ENCODE results near the gene KIF23. TPM values are rescaled to one million over a fixed set of nuclear protein-coding genes. Genes with fewer than 3 reads are reported as not detected.

Gene KIF23
- total and polyA plus RNA-seq, 12 donors = 0.17 to 3.4 (median 0.57) TPM

- Histone ChIP-seq H3K9me3 (no peaks in the 10 kb centered on the region), H3K27ac (no peak overlapping the region), H3K4me3 (no peak overlapping the region), H3K4me1 (peaks cover 0 to 22% (median 0%) of the 10 kb centered on the region in 9 donors), H3K27me3 (no peaks in the 10 kb centered on the region), H3K36me3 (no peaks in the 10 kb centered on the region)
- 96 to 97% methylated on average over 8 of the region's 8 CpGs for whole genome bisulfite sequencing, 2 donors
- intact Hi-C loops (cut with DNase I) = loop anchor here in 6 of 10 donors (5.0 to 10.0 kb wide), 5 partner anchors 185 to 905 kb away; partner anchors contain the start of gene TLE3 (in 1 of the 6)
- no peak for DNase-seq
- no peak for TF ChIP-seq CTCF (IDR thresholded peaks at IDR 0.05)
- no peak for ATAC-seq
Measured at GRCh38 chr15:69469467-69470201, 55.5 kb downstream of the KIF23 start.

GRCh38 chr15:69472046-69472445 is 57.9 kb downstream of the KIF23 start:
- Histone ChIP-seq H3K27ac (no peak overlapping the region), H3K4me1 (peaks cover 0 to 14% (median 0%) of the 10 kb centered on the region in 9 donors), H3K4me3 (no peak overlapping the region), H3K36me3 (no peaks in the 10 kb centered on the region), H3K27me3 (peaks cover 0 to 4% (median 0%) of the 10 kb centered on the region in 7 donors), H3K9me3 (no peaks in the 10 kb centered on the region)
- no peak for TF ChIP-seq CTCF (IDR thresholded peaks at IDR 0.05)
- DNase-seq (no peak), ATAC-seq (no peak)
- intact Hi-C loops (cut with DNase I) = loop anchor here in 6 of 10 donors (5.0 to 10.0 kb wide), 5 partner anchors 183 to 903 kb away; partner anchors contain the start of gene TLE3 (in 1 of the 6)
- WGBS, 2 donors = 85 to 89% methylated on average over 5 of the region's 5 CpGs

- ATAC-seq (peak in 1 of 8 donors; percentile 44), DNase-seq (no peak)
- TF ChIP-seq CTCF (IDR thresholded peaks at IDR 0.05) = no peak
- no peaks in the 10 kb centered on the region for H3K36me3 ChIP-seq
- no peak overlapping the region for H3K27ac ChIP-seq
- intact Hi-C loops (cut with DNase I) = loop anchor here in 6 of 10 donors (5.0 to 10.0 kb wide), 5 partner anchors 182 to 902 kb away; partner anchors contain the start of gene TLE3 (in 1 of the 6)
- peaks cover 0 to 11% (median 0%) of the 10 kb centered on the region in 9 donors for H3K4me1 ChIP-seq
- H3K27me3 ChIP-seq = peaks cover 0 to 4% (median 0%) of the 10 kb centered on the region in 7 donors
- no peaks in the 10 kb centered on the region for H3K9me3 ChIP-seq
- H3K4me3 ChIP-seq = no peak overlapping the region
- WGBS, 2 donors = 48% methylated on average over 6 of the region's 6 CpGs
Measured at GRCh38 chr15:69472562-69472961, 58.4 kb downstream of the KIF23 start.

GRCh38 chr15:69474291-69474690 is 60.1 kb downstream of the KIF23 start:
- ATAC-seq (no peak), DNase-seq (no peak)
- Histone ChIP-seq H3K4me1 (peaks cover 0 to 3% (median 0%) of the 10 kb centered on the region in 9 donors), H3K27me3 (peaks cover 0 to 8% (median 0%) of the 10 kb centered on the region in 7 donors), H3K4me3 (no peak overlapping the region), H3K36me3 (no peaks in the 10 kb centered on the region), H3K9me3 (no peaks in the 10 kb centered on the region), H3K27ac (no peak overlapping the region)
- WGBS, 2 donors = 61 to 62% methylated on average over 5 of the region's 5 CpGs
- TF ChIP-seq CTCF (IDR thresholded peaks at IDR 0.05) = no peak
- intact Hi-C loops (cut with DNase I) = loop anchor here in 6 of 10 donors (2.0 to 10.0 kb wide), 7 partner anchors 181 to 1015 kb away; partner anchors contain the start of gene TLE3 (in 1 of the 6)
